GM19397 (cell line): Measurements from ENCODE around the gene STRN4.

Experiments used
- ATAC-seq: cut with Tn5 transposase; IDR thresholded peaks from one replicate; pipeline ENCODE4 v1.9.1; 2021; ENCODE audit warnings: mild to moderate bottlenecking, moderate library complexity; ENCODE audit not compliant: unreplicated experiment

STRN4 gene

DNA sequence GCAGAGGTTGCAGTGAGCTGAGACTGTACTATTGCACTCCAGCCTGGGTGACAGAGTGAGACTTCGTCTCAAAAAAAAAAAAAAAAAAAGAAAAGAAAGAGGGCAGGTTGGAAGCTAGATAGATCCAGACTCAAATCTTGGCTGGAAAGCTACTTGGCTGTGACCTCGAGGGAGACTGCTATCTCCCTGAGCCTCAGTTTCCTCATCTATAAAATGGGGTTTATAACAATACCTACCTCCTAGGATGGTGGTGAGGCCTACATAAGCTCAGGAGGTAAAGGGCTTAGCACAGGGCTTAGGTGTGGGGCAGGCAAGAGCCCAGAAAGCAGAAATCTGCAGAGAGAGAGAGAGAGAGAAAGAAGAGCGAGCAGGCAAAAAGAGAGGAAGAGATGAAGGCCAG is 61.1 kb downstream of the STRN4 start:
- ATAC-seq, result no peak

DNA sequence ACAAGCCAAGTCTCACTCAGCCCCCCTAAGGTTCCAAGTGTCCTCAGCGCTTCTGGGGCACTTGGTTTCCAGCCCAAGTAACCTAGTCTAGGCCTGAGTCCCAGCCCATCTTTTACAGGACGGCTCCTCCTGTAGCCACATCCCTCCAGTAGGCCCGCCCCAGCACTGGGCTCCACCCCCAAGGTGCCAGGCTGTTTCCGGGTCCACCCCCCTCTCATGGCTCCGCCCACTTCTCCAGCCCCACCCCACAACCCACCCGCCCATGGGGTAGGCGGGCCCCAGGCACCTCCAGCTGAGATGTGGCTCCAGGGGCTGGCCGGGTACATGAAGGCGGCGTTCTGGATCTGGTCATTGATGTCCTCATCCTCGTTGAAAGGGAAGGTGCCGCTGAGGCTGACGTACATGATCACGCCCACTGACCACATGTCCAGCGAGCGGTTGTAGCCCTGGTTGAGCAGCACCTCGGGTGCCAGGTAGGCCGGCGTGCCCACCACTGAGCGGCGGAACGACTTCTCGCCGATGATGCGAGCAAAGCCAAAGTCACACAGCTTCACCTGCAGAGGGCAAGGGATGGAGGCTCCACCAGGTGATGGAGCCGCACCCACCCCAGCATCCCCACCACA is 68.0 kb downstream of the STRN4 start:
- ATAC-seq, result no peak

DNA sequence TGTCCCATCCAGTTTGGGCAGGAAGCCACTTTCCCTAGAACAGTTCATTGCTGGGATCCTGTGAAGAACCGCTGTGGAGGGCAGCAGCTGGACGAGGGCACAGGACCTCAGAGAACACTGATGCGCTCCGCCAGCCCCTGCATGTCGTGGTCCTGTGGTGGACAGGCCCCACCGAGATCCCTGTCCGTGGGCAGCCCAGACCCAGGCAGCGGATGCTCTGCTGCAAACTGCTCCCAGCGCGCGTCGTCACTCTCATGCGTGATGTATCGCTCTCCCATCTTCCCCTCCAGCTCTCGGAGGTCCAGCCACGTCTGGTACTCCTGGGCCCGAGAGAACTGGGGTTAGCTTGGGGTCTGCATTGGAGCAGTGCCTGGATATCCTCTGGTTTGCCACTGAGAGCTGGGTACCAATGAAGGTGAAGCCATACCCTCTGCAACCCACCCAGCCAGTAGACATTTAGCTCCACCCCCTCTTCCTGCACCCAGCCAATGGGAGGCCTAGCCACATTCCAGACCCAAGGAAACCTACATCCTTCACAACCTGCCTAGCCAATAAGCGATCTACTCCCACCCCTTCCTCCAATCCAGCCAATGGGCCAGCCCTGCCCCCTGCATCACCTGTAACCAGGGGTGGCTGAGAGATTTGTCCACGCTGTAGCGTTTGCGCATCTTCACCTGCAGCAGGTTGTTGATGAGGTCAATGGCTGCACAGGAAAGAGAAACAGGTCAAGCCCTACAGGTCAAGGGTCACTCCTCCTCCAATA is 71.7 kb downstream of the STRN4 start:
- ATAC-seq, result no peak

DNA sequence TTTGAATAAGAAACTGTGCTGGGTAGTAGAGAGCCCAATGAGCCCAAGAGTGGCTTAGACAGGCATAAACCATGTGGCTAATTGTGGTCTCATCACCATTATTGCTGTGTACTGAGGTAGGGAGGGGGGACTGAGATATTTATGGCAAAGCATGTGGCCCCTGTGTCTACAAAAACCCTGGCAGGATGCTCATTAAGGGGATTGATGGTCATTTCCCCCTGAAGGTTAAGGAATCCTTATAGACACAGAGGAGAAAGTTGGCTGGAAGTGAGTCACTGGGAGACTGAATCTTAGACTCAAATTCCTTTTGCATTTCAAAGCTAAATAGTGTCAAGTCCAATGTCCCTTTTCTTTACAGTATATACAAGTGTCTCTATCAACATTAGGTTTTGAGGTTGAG is 75.4 kb downstream of the STRN4 start:
- ATAC-seq, result no peak
